OCI-LY7 (cell line): Measurements from ENCODE around the gene RBFOX1. TPM values are rescaled to one million over a fixed set of nuclear protein-coding genes. Genes with fewer than 3 reads are reported as not detected.

Source experiments
- BruUV-seq: library from RNA; stranded (reverse); fragments of 400-500 nt; replicated peaks from 2 replicates; lab custom pipeline; 2021; lab: Mats Ljungman, UMichigan
- CTCF ChIA-PET: fragments of 300-600 bp; sonication (Branson Sonifier 250); formaldehyde crosslinking; loops from one replicate; lab custom pipeline; 2022; ENCODE audit warnings: antibody characterized with exemption; ENCODE audit not compliant: unreplicated experiment; lab: Charles Lee
- POLR2A ChIA-PET: fragments of 300-600 bp; sonication (Branson Sonifier 250); formaldehyde crosslinking; loops from one replicate; lab custom pipeline; 2022; ENCODE audit warnings: antibody characterized with exemption; lab: Charles Lee
- DNase-seq: peaks from one replicate; pipeline ENCODE4 v3.0.0-alpha.2; 2015; ENCODE audit warnings: low spot score
- H2AFZ ChIP-seq: fragments of 200-600 bp; sonication (generic), shearing (Covaris generic); 2 replicates; pipeline ENCODE4 v1.6.1; 2014; ENCODE audit warnings: mild to moderate bottlenecking, antibody characterized with exemption, low read length, moderate library complexity
- H3K27ac ChIP-seq: fragments of 200-600 bp; sonication (generic); 2 replicates; pipeline ENCODE4 v1.5.1; 2014; ENCODE audit warnings: mixed run types, low read depth, mild to moderate bottlenecking, moderate library complexity, low read length, inconsistent platforms; ENCODE audit not compliant: poor library complexity, severe bottlenecking
- H3K36me3 ChIP-seq: fragments of 200-600 bp; sonication (generic); 2 replicates; pipeline ENCODE4 v1.6.1; 2014; ENCODE audit warnings: mild to moderate bottlenecking, antibody characterized with exemption, low read length, moderate library complexity, mixed read lengths; ENCODE audit not compliant: insufficient read depth
- H3K4me1 ChIP-seq: fragments of 200-600 bp; sonication (generic); 2 replicates; pipeline ENCODE4 v1.5.1; 2014; ENCODE audit warnings: mild to moderate bottlenecking, low read length; ENCODE audit not compliant: insufficient read depth, poor library complexity, severe bottlenecking
- H3K4me2 ChIP-seq: fragments of 200-600 bp; sonication (generic); 2 replicates; pipeline ENCODE4 v1.6.1; 2014; ENCODE audit warnings: mild to moderate bottlenecking, low read length
- H3K4me3 ChIP-seq: fragments of 200-600 bp; sonication (generic); 2 replicates; pipeline ENCODE4 v1.5.1; 2014; ENCODE audit warnings: mild to moderate bottlenecking, low read depth, low read length; ENCODE audit not compliant: poor library complexity, severe bottlenecking
- H3K79me2 ChIP-seq: fragments of 200-600 bp; sonication (generic); 2 replicates; pipeline ENCODE4 v1.6.1; 2016; ENCODE audit warnings: low read depth, mild to moderate bottlenecking, low read length, moderate library complexity, mixed read lengths; ENCODE audit not compliant: insufficient read depth
- H3K9me2 ChIP-seq: fragments of 200-600 bp; sonication (generic); 2 replicates; pipeline ENCODE4 v1.6.1; 2016; ENCODE audit warnings: mild to moderate bottlenecking, low read length, mixed read lengths; ENCODE audit not compliant: insufficient read depth
- H3K9me3 ChIP-seq: fragments of 200-600 bp; sonication (generic); 2 replicates; pipeline ENCODE4 v1.6.1; 2014; ENCODE audit warnings: mild to moderate bottlenecking, mixed run types, low read length, mixed read lengths
- H4K20me1 ChIP-seq: fragments of 200-600 bp; sonication (generic); 2 replicates; pipeline ENCODE4 v1.6.1; 2014; ENCODE audit warnings: mild to moderate bottlenecking, antibody characterized with exemption, low read length, moderate library complexity, mixed read lengths; ENCODE audit not compliant: insufficient read depth
- CTCF ChIP-seq: fragments of 200-600 bp; sonication (generic); conservative IDR thresholded peaks from 2 replicates; pipeline ENCODE4 v1.5.1; 2014; ENCODE audit warnings: mild to moderate bottlenecking, antibody characterized with exemption, low read length, moderate library complexity, mixed read lengths
- EZH2phosphoT487 ChIP-seq: fragments of 200-600 bp; sonication (generic); IDR thresholded peaks from 2 replicates; pipeline ENCODE4 v1.6.1; 2018; ENCODE audit warnings: low read depth, borderline replicate concordance, mild to moderate bottlenecking, mixed run types, antibody characterized with exemption, low read length, moderate library complexity, mixed read lengths
- intact Hi-C: fragments of 100-400 bp; cut with micrococcal nuclease; formaldehyde crosslinking; loops from one replicate; pipeline ENCODE4 v1.10.0; 2022; ENCODE audit not compliant: unreplicated experiment
- total RNA-seq, 2 experiments: library from RNA; depleted of rRNA in 1 of 2; stranded (reverse); fragments of >200 nt in 1 of 2; shearing (Covaris generic) in 1 of 2; gene quantifications; 2 replicates each; pipeline ENCODE4 v1.2.3, GENCODE V29; 2014 to 2022

Gene RBFOX1
- total RNA-seq, 2 experiments from 2014 or later = not detected

GRCh38 chr16:7363422-7364417 lies 31.1 kb downstream of the RBFOX1 start:
- TF ChIP-seq EZH2phosphoT487 (no peak), CTCF (no peak)
- Histone ChIP-seq H2AFZ (no peak overlapping the region), H3K4me2 (no peak overlapping the region), H3K4me3 (no peak overlapping the region), H3K79me2 (no peaks in the 10 kb centered on the region), H3K4me1 (no peaks in the 10 kb centered on the region), H3K9me2 (no peaks in the 10 kb centered on the region), H3K27ac (no peak overlapping the region), H3K36me3 (no peaks in the 10 kb centered on the region), H4K20me1 (no peaks in the 10 kb centered on the region), H3K9me3 (no peaks in the 10 kb centered on the region)
- intact Hi-C loops = no loop called here
- CTCF ChIA-PET = interaction anchor here (0.6 kb wide), 1 partner anchor 19 kb away, joined by 3 read pairs; no protein-coding TSS in a partner anchor
- POLR2A ChIA-PET = interaction anchor here (0.6 kb wide), 1 partner anchor 168 kb away, joined by 3 read pairs; no protein-coding TSS in a partner anchor
- no peak for DNase-seq
- BruUV-seq = no TSS peak

- Histone ChIP-seq H3K4me1 (no peaks in the 10 kb centered on the region), H3K36me3 (no peaks in the 10 kb centered on the region), H3K27ac (no peak overlapping the region), H3K79me2 (no peaks in the 10 kb centered on the region), H4K20me1 (no peaks in the 10 kb centered on the region), H3K9me2 (no peaks in the 10 kb centered on the region), H3K4me2 (no peak overlapping the region), H2AFZ (no peak overlapping the region), H3K4me3 (no peak overlapping the region), H3K9me3 (no peaks in the 10 kb centered on the region)
- TF ChIP-seq EZH2phosphoT487 (no peak), CTCF (no peak)
- intact Hi-C loops = no loop called here
- POLR2A ChIA-PET = no interaction called here
- no peak for DNase-seq
- CTCF ChIA-PET = no interaction called here
- no TSS peak for BruUV-seq
These were observed 33.4 kb downstream of the RBFOX1 start for GRCh38 chr16:7366041-7366440.
